Measurements from ENCODE around the gene RRP7A. TPM values are rescaled to one million over a fixed set of nuclear protein-coding genes. Genes with fewer than 3 reads are reported as not detected.

Gene RRP7A
- total RNA-seq, 2 experiments from 2014 or later: 45.4 to 48.3 TPM

- DNase-seq (no peak), ATAC-seq (ENCODE audit: poor library complexity) (no peak)
- H3K27me3 Mint-ChIP-seq: no peaks in the 10 kb centered on the region
- Histone ChIP-seq H3K36me3 (ENCODE audit: insufficient read depth, low read length) (no peaks in the 10 kb centered on the region), H3K4me3 (ENCODE audit: low read length) (no peak overlapping the region), H3K27ac (ENCODE audit: low read depth in 1 of 2, low read length in 2 of 2) (no peak overlapping the region), H3K9me3 (ENCODE audit: control insufficient read depth in 1 of 2, insufficient read depth in 1 of 2, low read length in 2 of 2) (no peaks in the 10 kb centered on the region), H3K4me1 (ENCODE audit: insufficient read depth, low read length) (no peaks in the 10 kb centered on the region), H3K27me3 (ENCODE audit: control insufficient read depth in 1 of 2, insufficient read depth in 2 of 2, low read length in 2 of 2) (no peaks in the 10 kb centered on the region)
- POLR2A ChIA-PET: no interaction called here
- no peak overlapping the region for H3K4me3 Mint-ChIP-seq
- no peak overlapping the region for H3K27ac Mint-ChIP-seq
- no peaks in the 10 kb centered on the region for H3K4me1 Mint-ChIP-seq (ENCODE audit: low read depth)
- H3K9me3 Mint-ChIP-seq: no peaks in the 10 kb centered on the region
- no peaks in the 10 kb centered on the region for H3K36me3 Mint-ChIP-seq (ENCODE audit: low read depth)
- CTCF ChIA-PET: interaction anchor here (1.1 kb wide), 1 partner anchor 41 kb away, joined by 3 read pairs; no protein-coding TSS in a partner anchor
- TF ChIP-seq, protein P1, sequence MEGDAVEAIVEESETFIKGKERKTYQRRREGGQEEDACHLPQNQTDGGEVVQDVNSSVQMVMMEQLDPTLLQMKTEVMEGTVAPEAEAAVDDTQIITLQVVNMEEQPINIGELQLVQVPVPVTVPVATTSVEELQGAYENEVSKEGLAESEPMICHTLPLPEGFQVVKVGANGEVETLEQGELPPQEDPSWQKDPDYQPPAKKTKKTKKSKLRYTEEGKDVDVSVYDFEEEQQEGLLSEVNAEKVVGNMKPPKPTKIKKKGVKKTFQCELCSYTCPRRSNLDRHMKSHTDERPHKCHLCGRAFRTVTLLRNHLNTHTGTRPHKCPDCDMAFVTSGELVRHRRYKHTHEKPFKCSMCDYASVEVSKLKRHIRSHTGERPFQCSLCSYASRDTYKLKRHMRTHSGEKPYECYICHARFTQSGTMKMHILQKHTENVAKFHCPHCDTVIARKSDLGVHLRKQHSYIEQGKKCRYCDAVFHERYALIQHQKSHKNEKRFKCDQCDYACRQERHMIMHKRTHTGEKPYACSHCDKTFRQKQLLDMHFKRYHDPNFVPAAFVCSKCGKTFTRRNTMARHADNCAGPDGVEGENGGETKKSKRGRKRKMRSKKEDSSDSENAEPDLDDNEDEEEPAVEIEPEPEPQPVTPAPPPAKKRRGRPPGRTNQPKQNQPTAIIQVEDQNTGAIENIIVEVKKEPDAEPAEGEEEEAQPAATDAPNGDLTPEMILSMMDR (IDR thresholded peaks at IDR 0.05): no peak
- intact Hi-C loops (cut with DNase I, micrococcal nuclease): no loop called here
Measured at GRCh38 chr22:42561856-42562255, 42.3 kb upstream of the RRP7A start.

GRCh38 chr22:42560781-42561180, 41.2 kb upstream of the RRP7A start:
- Mint-ChIP-seq H3K36me3 (ENCODE audit: low read depth) (no peaks in the 10 kb centered on the region), H3K4me1 (ENCODE audit: low read depth) (no peaks in the 10 kb centered on the region), H3K27ac (no peak overlapping the region), H3K4me3 (no peak overlapping the region), H3K9me3 (no peaks in the 10 kb centered on the region), H3K27me3 (no peaks in the 10 kb centered on the region)
- Histone ChIP-seq H3K27me3 (ENCODE audit: control insufficient read depth in 1 of 2, insufficient read depth in 2 of 2, low read length in 2 of 2) (no peaks in the 10 kb centered on the region), H3K36me3 (ENCODE audit: insufficient read depth, low read length) (no peaks in the 10 kb centered on the region), H3K4me3 (ENCODE audit: low read length) (no peak overlapping the region), H3K4me1 (ENCODE audit: insufficient read depth, low read length) (no peaks in the 10 kb centered on the region), H3K9me3 (ENCODE audit: control insufficient read depth in 1 of 2, insufficient read depth in 1 of 2, low read length in 2 of 2) (no peaks in the 10 kb centered on the region), H3K27ac (ENCODE audit: low read depth in 1 of 2, low read length in 2 of 2) (no peak overlapping the region)
- TF ChIP-seq, protein P1 (IDR thresholded peaks at IDR 0.05): peak; percentile 30
- DNase-seq (peak in 3 of 14 experiments; percentile 28 to 49 (median 48)), ATAC-seq (ENCODE audit: poor library complexity) (peak; percentile 46)
- CTCF ChIA-PET: interaction anchor here (0.6 to 2.0 kb wide), 4 partner anchors 9 to 91 kb away, joined by 3 to 4 read pairs (median 3); no protein-coding TSS in a partner anchor
- POLR2A ChIA-PET: no interaction called here
- intact Hi-C loops (cut with DNase I, micrococcal nuclease): no loop called here

- H3K4me1 Mint-ChIP-seq (ENCODE audit: low read depth): no peaks in the 10 kb centered on the region
- POLR2A ChIA-PET: no interaction called here
- no peaks in the 10 kb centered on the region for H3K27me3 ChIP-seq (ENCODE audit: control insufficient read depth in 1 of 2, insufficient read depth in 2 of 2, low read length in 2 of 2)
- intact Hi-C loops (cut with DNase I, micrococcal nuclease): no loop called here
- no peaks in the 10 kb centered on the region for H3K27me3 Mint-ChIP-seq
- no peaks in the 10 kb centered on the region for H3K36me3 Mint-ChIP-seq (ENCODE audit: low read depth)
- H3K27ac ChIP-seq (ENCODE audit: low read depth in 1 of 2, low read length in 2 of 2): no peak overlapping the region
- TF ChIP-seq, protein P1 (IDR thresholded peaks at IDR 0.05): no peak
- H3K4me1 ChIP-seq (ENCODE audit: insufficient read depth, low read length): no peaks in the 10 kb centered on the region
- H3K36me3 ChIP-seq (ENCODE audit: insufficient read depth, low read length): no peaks in the 10 kb centered on the region
- DNase-seq: no peak
- no peaks in the 10 kb centered on the region for H3K9me3 ChIP-seq (ENCODE audit: control insufficient read depth in 1 of 2, insufficient read depth in 1 of 2, low read length in 2 of 2)
- H3K4me3 ChIP-seq (ENCODE audit: low read length): no peak overlapping the region
- no peak for ATAC-seq (ENCODE audit: poor library complexity)
- CTCF ChIA-PET: interaction anchor here (0.6 to 2.0 kb wide), 3 partner anchors 9 to 91 kb away, joined by 3 to 4 read pairs (median 3); no protein-coding TSS in a partner anchor
- H3K4me3 Mint-ChIP-seq: no peak overlapping the region
- no peaks in the 10 kb centered on the region for H3K9me3 Mint-ChIP-seq
- H3K27ac Mint-ChIP-seq: no peak overlapping the region
Measured at GRCh38 chr22:42560381-42560780, 40.8 kb upstream of the RRP7A start.

Data from CD4-positive, alpha-beta T cell (primary cell).